Stimulated activated CD8-positive, alpha-beta memory T cell treated with anti-CD3 and anti-CD28 coated beads, Interleukin-7, amount 100 ng/mL, for 4 hours (primary cell): ENCODE data around the gene AP4B1.
"Not testable (repeated sequence)": the region's sequence is repeated elsewhere in the genome, so short reads cannot be mapped to it uniquely, and the experiment has no call there.

Experiments
- DNase-seq, 2 donors: peaks; one replicate each; pipeline ENCODE4 v3.0.0-alpha.2; 2020; ENCODE audit warnings: low read depth in 2 of 2

Gene AP4B1

GRCh38 chr1:113858418-113858817, 46.2 kb downstream of the AP4B1 start:
- DNase-seq: no peak

- DNase-seq: no peak
Observed at GRCh38 chr1:113857776-113858175, 46.8 kb downstream of the AP4B1 start.

DNA sequence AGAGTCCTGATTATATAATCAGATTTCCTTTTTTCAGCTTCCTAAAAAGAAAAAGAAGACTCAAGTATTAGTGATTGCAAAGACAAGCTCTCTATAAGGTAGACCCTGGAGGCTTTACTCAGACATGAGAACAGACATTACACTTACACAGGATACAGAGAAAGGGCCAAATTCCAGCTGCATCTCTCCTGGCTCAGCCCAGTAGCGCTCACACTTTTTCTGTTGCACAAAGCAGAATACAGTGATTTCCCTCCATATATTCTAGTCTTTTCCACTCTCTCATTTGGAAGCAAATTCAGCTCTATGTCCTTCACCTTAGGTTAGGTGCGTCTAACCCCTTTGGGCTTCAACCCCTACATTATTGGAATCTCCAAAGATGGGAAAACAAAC, 48.2 kb downstream of the AP4B1 start:
- DNase-seq: no peak

DNA sequence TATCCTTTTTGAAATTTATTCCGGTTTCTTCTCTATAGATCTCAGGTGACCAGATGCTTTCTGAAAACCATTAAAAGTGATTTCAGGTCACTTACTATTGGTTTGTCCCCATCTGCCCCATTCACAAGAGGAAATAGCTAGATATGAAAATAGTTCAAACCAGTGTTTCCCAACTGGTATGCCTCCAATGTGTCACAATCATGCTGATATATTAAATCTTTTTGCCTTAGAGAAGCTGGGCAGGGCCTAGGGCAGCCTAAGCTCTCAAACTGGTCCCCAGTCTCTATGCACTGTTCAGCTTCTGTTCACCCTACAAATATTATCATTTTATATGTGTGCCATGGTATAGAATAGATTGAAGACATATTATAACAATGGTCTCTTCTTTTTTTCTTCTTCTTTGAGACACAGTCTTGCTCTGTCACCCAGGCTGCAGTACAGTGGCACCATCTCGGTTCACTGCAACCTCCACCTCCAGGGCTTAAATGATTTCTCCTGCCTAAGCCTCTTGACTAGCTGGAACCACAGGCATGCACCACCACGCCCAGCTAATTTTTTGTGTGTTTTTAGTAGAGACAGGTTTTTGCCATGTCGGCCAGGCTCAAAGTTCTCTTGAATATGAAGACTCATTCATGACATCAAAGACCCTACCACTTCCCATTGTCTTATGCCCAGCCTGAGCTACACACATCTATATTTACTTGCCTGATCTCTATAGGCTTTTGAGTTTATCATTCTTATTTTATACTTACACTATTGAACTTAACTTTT, 48.8 kb downstream of the AP4B1 start:
- DNase-seq: no peak

DNA sequence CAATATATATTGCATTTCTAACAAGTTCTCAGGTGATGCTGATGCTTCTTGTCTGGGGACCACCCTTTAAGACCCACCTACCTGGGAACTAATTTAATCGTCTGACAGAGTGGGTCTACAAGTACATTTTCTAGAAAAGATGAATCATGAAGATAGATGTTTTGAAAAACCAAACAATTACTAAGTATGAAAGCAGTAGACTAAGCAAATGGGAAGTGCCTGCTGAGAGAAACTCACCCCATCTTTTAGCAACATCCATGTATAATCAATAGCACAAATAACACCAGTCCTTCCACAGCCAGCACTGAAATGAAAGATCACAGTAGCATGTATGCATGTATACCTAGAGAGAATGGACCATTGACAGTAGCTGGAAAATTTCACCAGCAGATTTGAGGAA, 50.4 kb downstream of the AP4B1 start:
- DNase-seq: no peak

GRCh38 chr1:113852694-113853093, 51.9 kb downstream of the AP4B1 start:
- DNase-seq: not testable (repeated sequence)

DNA sequence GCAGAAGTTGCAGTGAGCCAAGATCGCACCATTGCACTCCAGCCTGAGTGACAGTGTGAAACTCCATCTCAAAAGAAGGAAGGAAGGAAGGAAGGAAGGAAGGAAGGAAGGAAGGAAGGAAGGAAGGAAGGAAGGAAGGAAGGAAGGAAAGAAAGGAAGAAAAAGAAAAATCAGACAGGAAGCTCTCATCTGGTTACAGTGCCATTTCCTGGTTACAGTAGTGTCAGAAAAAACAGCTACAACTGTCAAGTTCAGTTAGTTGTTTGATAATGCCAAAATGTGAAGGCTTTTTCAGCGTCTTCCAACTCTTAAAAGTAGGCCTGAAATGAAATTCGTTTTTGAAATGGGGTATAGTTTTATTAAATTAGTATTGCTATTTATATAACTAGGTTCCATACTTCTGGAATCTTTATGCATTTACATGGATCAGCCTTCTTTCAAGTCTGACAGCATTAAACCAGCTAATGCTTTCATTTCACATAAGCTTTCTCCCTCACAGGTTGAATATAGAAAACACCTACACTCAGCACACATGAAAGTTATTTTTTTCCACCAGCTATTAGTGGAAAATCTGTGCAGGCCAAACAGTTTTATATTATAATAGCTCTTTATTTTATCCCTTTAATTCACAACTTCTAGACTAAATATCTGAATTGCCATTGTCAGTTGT, 54.3 kb downstream of the AP4B1 start:
- DNase-seq: no peak

- DNase-seq: no peak
Observed at GRCh38 chr1:113849072-113849471, 55.5 kb downstream of the AP4B1 start.

DNA sequence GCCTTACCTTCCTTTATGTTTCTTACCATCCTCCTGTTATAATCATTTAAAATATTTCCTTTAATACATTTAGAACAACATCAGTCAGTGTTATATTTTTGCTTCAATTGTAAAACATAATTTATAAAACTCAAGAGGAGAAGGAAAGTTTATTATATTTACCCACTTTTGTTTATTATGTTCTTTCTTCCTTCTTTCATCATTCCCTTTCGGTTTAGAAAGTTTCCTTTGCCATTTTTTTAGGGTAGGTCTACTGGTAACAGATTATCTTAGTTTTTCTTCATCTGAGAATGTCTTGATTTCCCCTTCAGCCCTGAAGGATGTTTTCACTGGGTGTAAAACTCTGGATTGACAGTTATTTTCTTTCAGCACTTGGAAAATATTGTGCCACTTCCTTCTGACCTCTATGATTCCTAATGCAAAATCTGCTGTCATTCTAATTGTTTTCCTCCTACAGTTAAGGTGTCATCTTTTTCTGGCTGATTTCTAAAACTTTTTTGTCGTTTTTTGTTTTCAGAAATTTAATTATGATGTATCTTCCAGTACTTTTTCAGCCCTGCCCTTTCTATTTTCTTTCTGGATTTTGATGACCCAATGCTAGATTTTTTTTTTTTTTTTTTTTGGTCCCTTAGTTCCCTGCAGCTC, 58.1 kb downstream of the AP4B1 start:
- no peak for DNase-seq
